ENCODE data around the gene NOS3.

- TF ChIP-seq CTCF (IDR thresholded peaks at IDR 0.05) = no peak
- TF ChIP-seq POLR2A (IDR thresholded peaks at IDR 0.05) = no peak
These were observed 5.7 kb downstream of the NOS3 start for GRCh38 chr7:150996376-150997074.

Data from uterus (tissue), 2 donors.